ENCODE data around the gene SLC26A9.

- TF ChIP-seq, protein P1, sequence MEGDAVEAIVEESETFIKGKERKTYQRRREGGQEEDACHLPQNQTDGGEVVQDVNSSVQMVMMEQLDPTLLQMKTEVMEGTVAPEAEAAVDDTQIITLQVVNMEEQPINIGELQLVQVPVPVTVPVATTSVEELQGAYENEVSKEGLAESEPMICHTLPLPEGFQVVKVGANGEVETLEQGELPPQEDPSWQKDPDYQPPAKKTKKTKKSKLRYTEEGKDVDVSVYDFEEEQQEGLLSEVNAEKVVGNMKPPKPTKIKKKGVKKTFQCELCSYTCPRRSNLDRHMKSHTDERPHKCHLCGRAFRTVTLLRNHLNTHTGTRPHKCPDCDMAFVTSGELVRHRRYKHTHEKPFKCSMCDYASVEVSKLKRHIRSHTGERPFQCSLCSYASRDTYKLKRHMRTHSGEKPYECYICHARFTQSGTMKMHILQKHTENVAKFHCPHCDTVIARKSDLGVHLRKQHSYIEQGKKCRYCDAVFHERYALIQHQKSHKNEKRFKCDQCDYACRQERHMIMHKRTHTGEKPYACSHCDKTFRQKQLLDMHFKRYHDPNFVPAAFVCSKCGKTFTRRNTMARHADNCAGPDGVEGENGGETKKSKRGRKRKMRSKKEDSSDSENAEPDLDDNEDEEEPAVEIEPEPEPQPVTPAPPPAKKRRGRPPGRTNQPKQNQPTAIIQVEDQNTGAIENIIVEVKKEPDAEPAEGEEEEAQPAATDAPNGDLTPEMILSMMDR (conservative IDR thresholded peaks at IDR 0.05; ENCODE audit: low read depth, low read length): no peak
- no peak for TF ChIP-seq EZH2 (IDR thresholded peaks at IDR 0.05; ENCODE audit: borderline replicate concordance, low read depth, low read length, poor library complexity, severe bottlenecking)
These were observed 73.0 kb downstream of the SLC26A9 start for GRCh38 chr1:205870236-205870635.

Data from A673 (cell line).